T47D (cell line): ENCODE data around the gene GNG11.

Source experiments
- DNase-seq, 2 experiments: peaks; one replicate each; pipeline versions ENCODE4 v3.0.0 to v3.0.0-alpha.2; 2011 to 2012; ENCODE audit warnings: low read depth in 1 of 2, low spot score in 1 of 2
- JUND ChIP-seq: IDR thresholded peaks from 2 replicates; pipeline ENCODE4 v1.6.1; 2012; ENCODE audit warnings: low read depth
- in situ Hi-C: cut with HindIII; loops from 2 replicates; pipeline ENCODE4 v1.10.0; 2016; ENCODE audit warnings: low sequenced_read_pairs, low pct_unique_long_range_greater_than_20kb

The GNG11 gene

GRCh38 chr7:93968911-93969620, 47.5 kb downstream of the GNG11 start:
- DNase-seq: no peak
- in situ Hi-C loops: no loop called here
- no peak for TF ChIP-seq JUND

- DNase-seq: no peak
- in situ Hi-C loops: no loop called here
- no peak for TF ChIP-seq JUND
Measured at GRCh38 chr7:93972029-93972725, 50.6 kb downstream of the GNG11 start.

- no peak for DNase-seq
- in situ Hi-C loops: no loop called here
- no peak for TF ChIP-seq JUND
Measured at GRCh38 chr7:93973134-93973533, 51.6 kb downstream of the GNG11 start.

- TF ChIP-seq JUND: no peak
- no peak for DNase-seq
- in situ Hi-C loops: no loop called here
Measured at GRCh38 chr7:93977211-93977950, 55.8 kb downstream of the GNG11 start.
